Measurements from ENCODE around the gene MOB3B. TPM values are rescaled to one million over a fixed set of nuclear protein-coding genes. Genes with fewer than 3 reads are reported as not detected.

The MOB3B gene
- total RNA-seq, 3 donors from 2014 or later: 12.8 to 19.3 (median 13.1) TPM

DNA sequence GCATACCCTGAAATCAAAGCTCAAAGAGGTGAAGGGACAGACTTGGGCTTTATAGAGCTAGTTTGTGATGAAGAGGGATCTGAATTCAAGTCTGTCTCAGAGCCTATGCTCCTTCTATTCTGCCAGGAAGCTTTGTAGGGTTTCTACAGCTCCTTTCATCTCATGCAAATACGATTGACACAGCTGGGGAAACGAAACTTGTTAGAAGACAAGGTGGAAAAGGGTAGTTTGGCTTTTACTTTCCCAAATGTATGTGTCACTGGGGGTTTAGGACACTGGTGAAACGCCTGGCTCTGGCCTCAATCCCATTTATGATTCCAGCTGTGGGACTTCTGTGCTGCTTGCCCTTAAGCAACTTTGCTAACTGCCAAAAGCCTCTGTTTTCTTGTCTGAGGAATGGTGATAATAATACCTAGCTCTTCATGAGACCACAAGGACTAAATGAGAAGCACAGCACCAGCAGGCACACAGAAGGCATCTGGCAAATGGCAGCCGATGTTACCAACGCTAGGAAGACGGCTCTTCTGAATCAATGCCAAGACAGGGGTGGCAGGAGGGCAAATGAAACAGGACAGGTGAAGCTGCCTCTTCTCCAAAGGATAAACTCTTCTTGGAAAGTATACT, 162.3 kb downstream of the MOB3B start:
- intact Hi-C loops (cut with DNase I; ENCODE audit: low total_unique reads): no loop called here

DNA sequence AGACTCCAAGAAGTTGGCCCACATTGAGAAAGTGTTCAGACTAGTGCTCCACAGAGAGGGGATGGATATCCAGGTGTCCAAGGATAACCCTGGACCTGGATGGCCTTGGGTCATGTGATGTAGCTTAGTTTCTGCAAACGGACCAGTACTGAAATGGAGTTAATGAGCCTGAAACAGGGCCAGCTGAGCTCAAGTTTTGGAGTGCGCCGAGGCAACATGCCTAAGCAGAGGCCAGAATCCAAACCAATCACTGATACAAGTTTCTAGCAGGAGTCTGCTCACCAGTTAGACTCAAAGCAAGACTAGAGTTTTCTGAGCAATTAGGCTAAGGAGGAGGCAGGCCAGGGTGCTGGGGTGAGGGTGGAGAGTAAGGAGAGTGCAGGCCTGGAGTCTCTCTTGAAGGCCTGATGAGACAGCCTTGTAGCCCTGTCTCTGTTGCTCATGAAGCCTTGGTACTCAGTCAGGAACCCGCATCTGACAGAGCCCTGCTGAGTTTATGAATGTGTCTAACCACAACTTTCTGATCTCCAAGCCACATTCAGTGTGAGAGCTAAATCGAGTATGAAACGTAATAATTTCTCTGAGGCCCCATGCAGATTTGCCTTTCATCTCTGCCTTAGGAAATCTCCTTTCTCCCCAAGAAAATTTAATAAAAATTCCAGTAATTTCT, 163.8 kb downstream of the MOB3B start:
- intact Hi-C loops (cut with DNase I; ENCODE audit: low total_unique reads): no loop called here
- Histone ChIP-seq H3K4me3 (no peak overlapping the region), H3K27me3 (no peaks in the 10 kb centered on the region), H3K4me1 (peaks cover 2 to 3% of the 10 kb centered on the region in 2 donors), H3K27ac (peak overlapping the region; percentile 73 to 79), H3K36me3 (no peaks in the 10 kb centered on the region), H3K9me3 (no peaks in the 10 kb centered on the region)
- DNase-seq (ENCODE audit: low spot score in 2 of 2): no peak
- TF ChIP-seq POLR2A (IDR thresholded peaks at IDR 0.05): no peak

More for the DNA sequence above, 162.3 kb downstream of the MOB3B start:
- H3K27ac ChIP-seq: peak overlapping the region; percentile 73 to 79
- no peak for DNase-seq (ENCODE audit: low spot score in 2 of 2)
- H3K9me3 ChIP-seq: no peaks in the 10 kb centered on the region
- TF ChIP-seq POLR2AphosphoS5 (IDR thresholded peaks at IDR 0.05) (no peak), POLR2A (IDR thresholded peaks at IDR 0.05) (no peak)
- TF ChIP-seq, protein P1, sequence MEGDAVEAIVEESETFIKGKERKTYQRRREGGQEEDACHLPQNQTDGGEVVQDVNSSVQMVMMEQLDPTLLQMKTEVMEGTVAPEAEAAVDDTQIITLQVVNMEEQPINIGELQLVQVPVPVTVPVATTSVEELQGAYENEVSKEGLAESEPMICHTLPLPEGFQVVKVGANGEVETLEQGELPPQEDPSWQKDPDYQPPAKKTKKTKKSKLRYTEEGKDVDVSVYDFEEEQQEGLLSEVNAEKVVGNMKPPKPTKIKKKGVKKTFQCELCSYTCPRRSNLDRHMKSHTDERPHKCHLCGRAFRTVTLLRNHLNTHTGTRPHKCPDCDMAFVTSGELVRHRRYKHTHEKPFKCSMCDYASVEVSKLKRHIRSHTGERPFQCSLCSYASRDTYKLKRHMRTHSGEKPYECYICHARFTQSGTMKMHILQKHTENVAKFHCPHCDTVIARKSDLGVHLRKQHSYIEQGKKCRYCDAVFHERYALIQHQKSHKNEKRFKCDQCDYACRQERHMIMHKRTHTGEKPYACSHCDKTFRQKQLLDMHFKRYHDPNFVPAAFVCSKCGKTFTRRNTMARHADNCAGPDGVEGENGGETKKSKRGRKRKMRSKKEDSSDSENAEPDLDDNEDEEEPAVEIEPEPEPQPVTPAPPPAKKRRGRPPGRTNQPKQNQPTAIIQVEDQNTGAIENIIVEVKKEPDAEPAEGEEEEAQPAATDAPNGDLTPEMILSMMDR (IDR thresholded peaks at IDR 0.05): no peak
- no peaks in the 10 kb centered on the region for H3K27me3 ChIP-seq
- H3K4me1 ChIP-seq: peaks cover 2 to 3% of the 10 kb centered on the region in 2 donors
- H3K4me3 ChIP-seq: no peak overlapping the region
- H3K36me3 ChIP-seq: no peaks in the 10 kb centered on the region

DNA sequence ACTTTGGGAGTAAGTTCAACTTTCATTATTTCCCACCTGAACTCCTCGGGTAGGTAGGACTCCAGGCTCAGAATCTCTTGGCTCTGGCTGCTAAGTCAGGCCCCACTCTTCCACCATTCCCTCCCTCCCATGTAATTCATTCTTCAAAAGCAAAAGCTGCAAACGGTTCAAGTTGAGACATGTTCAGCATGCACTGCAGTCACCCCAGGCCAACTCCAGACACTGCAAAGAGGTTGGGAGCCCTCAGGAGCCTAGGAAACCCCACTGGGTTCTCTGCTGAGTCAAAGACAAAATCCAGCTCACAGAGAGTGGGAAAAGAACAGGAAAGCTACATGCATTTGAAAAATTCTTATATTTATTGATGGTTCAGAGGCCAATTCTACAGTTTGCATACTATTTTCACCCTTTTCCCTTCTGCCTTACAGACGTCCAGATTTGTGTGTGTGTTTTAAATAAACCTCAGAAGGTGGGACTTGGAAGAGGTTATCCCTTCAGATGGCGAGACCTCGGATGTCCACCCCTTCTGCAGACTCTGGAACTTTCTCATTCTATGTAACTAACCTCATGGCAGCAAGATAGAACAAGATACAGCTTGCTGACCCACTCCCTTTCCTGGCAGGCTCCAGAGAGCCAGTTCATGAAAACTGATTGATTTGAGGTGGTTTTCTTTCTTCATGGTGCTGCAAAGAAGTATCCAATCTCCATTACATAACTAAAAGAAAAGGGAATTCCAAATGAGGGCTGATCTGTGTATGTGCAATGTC, 167.0 kb downstream of the MOB3B start:
- H3K27ac ChIP-seq: no peak overlapping the region
- H3K4me3 ChIP-seq: no peak overlapping the region
- TF ChIP-seq POLR2AphosphoS5 (IDR thresholded peaks at IDR 0.05) (no peak), POLR2A (IDR thresholded peaks at IDR 0.05) (no peak)
- TF ChIP-seq, protein P1 (IDR thresholded peaks at IDR 0.05): no peak
- no peak for DNase-seq (ENCODE audit: low spot score in 2 of 2)
- no peaks in the 10 kb centered on the region for H3K27me3 ChIP-seq
- no peaks in the 10 kb centered on the region for H3K36me3 ChIP-seq
- no peaks in the 10 kb centered on the region for H3K9me3 ChIP-seq
- intact Hi-C loops (cut with DNase I; ENCODE audit: low total_unique reads): no loop called here
- peaks cover 2 to 3% of the 10 kb centered on the region in 2 donors for H3K4me1 ChIP-seq

GRCh38 chr9:27361492-27361891, 168.1 kb downstream of the MOB3B start:
- Histone ChIP-seq H3K36me3 (no peaks in the 10 kb centered on the region), H3K9me3 (no peaks in the 10 kb centered on the region), H3K27me3 (no peaks in the 10 kb centered on the region), H3K27ac (no peak overlapping the region), H3K4me1 (no peaks in the 10 kb centered on the region), H3K4me3 (no peak overlapping the region)
- TF ChIP-seq, protein P1 (IDR thresholded peaks at IDR 0.05): no peak
- TF ChIP-seq POLR2AphosphoS5 (IDR thresholded peaks at IDR 0.05) (no peak), POLR2A (IDR thresholded peaks at IDR 0.05) (no peak)
- intact Hi-C loops (cut with DNase I; ENCODE audit: low total_unique reads): loop anchor here (2.0 kb wide), 1 partner anchor 15 kb away; no protein-coding TSS in a partner anchor
- no peak for DNase-seq (ENCODE audit: low spot score in 2 of 2)

DNA sequence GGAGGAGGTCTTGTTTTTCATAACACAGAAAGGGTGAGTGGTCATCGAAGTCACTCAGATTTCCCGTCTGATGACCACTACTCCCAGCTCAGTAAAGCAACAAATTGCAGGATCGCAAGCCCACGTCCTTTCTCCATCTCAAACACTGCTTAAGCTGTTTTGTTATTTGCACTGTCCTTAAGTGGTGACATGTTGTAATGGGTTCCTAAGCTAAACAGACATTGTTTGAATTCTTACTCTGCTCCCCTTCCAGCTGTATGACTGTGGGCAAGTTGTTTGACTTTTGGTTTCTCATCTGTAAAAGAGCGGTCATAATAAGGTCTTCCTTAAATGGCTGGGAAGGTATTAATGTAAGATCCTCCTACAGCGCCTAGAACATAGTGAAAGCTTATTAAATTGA, 169.9 kb downstream of the MOB3B start:
- no peaks in the 10 kb centered on the region for H3K9me3 ChIP-seq
- H3K27me3 ChIP-seq: no peaks in the 10 kb centered on the region
- DNase-seq (ENCODE audit: low spot score in 2 of 2): no peak
- intact Hi-C loops (cut with DNase I; ENCODE audit: low total_unique reads): loop anchor here (2.0 kb wide), 1 partner anchor 13 kb away; no protein-coding TSS in a partner anchor
- no peak overlapping the region for H3K27ac ChIP-seq
- H3K4me3 ChIP-seq: no peak overlapping the region
- TF ChIP-seq POLR2A (IDR thresholded peaks at IDR 0.05) (no peak), POLR2AphosphoS5 (IDR thresholded peaks at IDR 0.05) (no peak)
- TF ChIP-seq, protein P1 (IDR thresholded peaks at IDR 0.05): no peak
- no peaks in the 10 kb centered on the region for H3K4me1 ChIP-seq
- no peaks in the 10 kb centered on the region for H3K36me3 ChIP-seq
